Adrenal gland (tissue), 12 donors: ENCODE results near the gene RAF1. TPM values are rescaled to one million over a fixed set of nuclear protein-coding genes. Genes with fewer than 3 reads are reported as not detected.

Source experiments
- DNase-seq, 7 donors: peaks; one replicate each; pipeline ENCODE4 v3.0.0-alpha.2; 2019 to 2020
- H3K27ac ChIP-seq, 5 donors: fragments of 200-600 bp; sonication (generic) in 4 of 5; 1 replicate in 3 of 5; 2 replicates in 2 of 5; pipeline versions ENCODE4 v1.5.1 to v1.8.0; 2016 to 2020; ENCODE audit warnings: mild to moderate bottlenecking in 1 of 5
- H3K27me3 ChIP-seq: fragments of 200-600 bp; 2 replicates; pipeline ENCODE4 v1.8.0; 2021
- H3K36me3 ChIP-seq, 2 donors: fragments of 200-600 bp; replicated peaks in 1 of 2; 1 replicate in 1 of 2; 2 replicates in 1 of 2; pipeline versions ENCODE4 v1.5.1 to v1.8.0; 2018 to 2022
- H3K4me1 ChIP-seq, 2 donors: fragments of 200-600 bp; replicated peaks in 1 of 2; 1 replicate in 1 of 2; 2 replicates in 1 of 2; pipeline versions ENCODE4 v1.5.1 to v1.8.0; 2018 to 2021
- H3K4me3 ChIP-seq, 4 donors: fragments of 200-600 bp; sonication (generic) in 3 of 4; one replicate each; pipeline ENCODE4 v1.5.1; 2016 to 2018
- H3K9me3 ChIP-seq, 3 donors: fragments of 200-600 bp; sonication (generic) in 1 of 3; replicated peaks in 1 of 3; 1 replicate in 2 of 3; 2 replicates in 1 of 3; pipeline versions ENCODE4 v1.5.1 to v1.8.0; 2016 to 2021
- POLR2A ChIP-seq, 2 donors: fragments of 450-650 bp; IDR thresholded peaks; one replicate each; pipeline ENCODE4 v1.6.1; 2017; ENCODE audit warnings: antibody characterized with exemption in 2 of 2, mild to moderate bottlenecking in 2 of 2, moderate library complexity in 1 of 2
- WGBS, 4 donors: extraction: QIAGEN DNeasy Blood & Tissue Kit in 2 of 4; methylation state at CpG; one replicate each; pipeline versions ENCODE4 v1.1.5 to v1.1.7; 2013 to 2017; 5-methylcytosine and 5-hydroxymethylcytosine counted together
- intact Hi-C, 2 donors: fragments of 100-400 bp; cut with DNase I; formaldehyde crosslinking; loops; one replicate each; pipeline versions ENCODE4 v1.14.1 to v1.15.0; 2022 to 2023
- polyA plus RNA-seq, 3 donors: library from polyadenylated mRNA; stranded (reverse); fragments of 200-250 nt in 2 of 3; fragments of 350-450 nt in 1 of 3; fragmentation: Illumina TruSeq in 1 of 3; extraction: RNeasy Lipid Tissue Mini Kit (QIAGEN cat#74804) in 1 of 3; gene quantifications; one replicate each; pipeline ENCODE4 v1.2.3, GENCODE V29; 2013 to 2014
- total RNA-seq, 9 donors: library from RNA; depleted of rRNA in 4 of 9; stranded (reverse); fragments of >200 nt in 4 of 9; fragments of 120-200 nt in 1 of 9; fragmentation: NEBNext Ultra II Directional in 1 of 9; extraction: Animal tissue kit (Norgen Biotek cat#: 25700) in 1 of 9; gene quantifications; one replicate each; pipeline versions ENCODE4 v1.1.0 to v1.2.4, GENCODE V29; 2013 to 2023
- TF ChIP-seq, protein P1 (sequence below), 6 experiments: fragments of 450-650 bp in 4 of 6; fragments of 200-600 bp in 2 of 6; sonication (generic) in 1 of 6; IDR thresholded peaks; 1 replicate in 5 of 6; 2 replicates in 1 of 6; pipeline versions ENCODE4 v1.5.1 to v1.8.0; 2016 to 2021; ENCODE audit warnings: antibody characterized with exemption in 6 of 6, mild to moderate bottlenecking in 2 of 6, moderate library complexity in 1 of 6
- donor health status: healthy with polysubstance abuse.
- donor health status: Bipolar disorder and iron deficiency.
- donor health status: DM: yes; HTN: yes; CAD: no.
- donor health status: DM: no; HTN: no; CAD: no.
- donor health status: DM: no; HTN: no; CAD: no.
- donor health status: DM: yes; HTN: yes; CAD: no.

RAF1 gene
- total and polyA plus RNA-seq, 12 donors = 45.9 to 110 (median 69.4) TPM

DNA sequence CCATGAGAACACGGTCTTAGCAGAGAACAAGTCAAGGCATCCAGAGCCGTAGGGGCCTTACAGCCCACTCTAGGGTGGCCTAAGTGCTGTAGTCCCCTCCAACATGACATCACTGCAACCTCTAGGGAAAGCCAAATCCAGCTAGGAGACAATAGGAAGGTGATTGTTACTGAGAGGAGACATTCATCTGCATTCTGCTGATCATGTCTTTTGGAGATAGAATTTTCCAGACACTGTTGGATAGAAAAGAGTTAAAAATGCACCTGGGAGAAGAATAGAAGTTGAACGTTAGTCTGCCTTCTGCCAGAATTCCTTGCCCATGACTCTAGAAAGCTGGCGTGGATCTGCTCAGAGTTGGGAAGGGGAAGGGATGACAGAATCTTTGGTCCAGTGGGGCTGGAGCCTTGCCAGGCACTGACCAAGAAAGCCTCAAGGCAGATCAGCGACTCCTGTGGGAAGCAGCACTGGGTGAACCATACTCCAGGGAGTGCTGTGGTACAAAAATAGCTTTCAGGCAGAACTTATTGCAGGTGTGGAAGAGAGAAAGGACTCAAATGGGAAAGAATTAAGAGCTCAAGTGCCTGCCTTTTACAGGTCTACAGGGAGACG, 44.8 kb upstream of the RAF1 start:
- no peaks in the 10 kb centered on the region for H3K4me1 ChIP-seq
- no peaks in the 10 kb centered on the region for H3K9me3 ChIP-seq
- no peak overlapping the region for H3K27ac ChIP-seq
- intact Hi-C loops = no loop called here
- no peaks in the 10 kb centered on the region for H3K36me3 ChIP-seq
- no peak overlapping the region for H3K4me3 ChIP-seq
- peak in 5 of 7 donors; percentile 16 to 60 (median 32) for DNase-seq
- TF ChIP-seq, protein P1, sequence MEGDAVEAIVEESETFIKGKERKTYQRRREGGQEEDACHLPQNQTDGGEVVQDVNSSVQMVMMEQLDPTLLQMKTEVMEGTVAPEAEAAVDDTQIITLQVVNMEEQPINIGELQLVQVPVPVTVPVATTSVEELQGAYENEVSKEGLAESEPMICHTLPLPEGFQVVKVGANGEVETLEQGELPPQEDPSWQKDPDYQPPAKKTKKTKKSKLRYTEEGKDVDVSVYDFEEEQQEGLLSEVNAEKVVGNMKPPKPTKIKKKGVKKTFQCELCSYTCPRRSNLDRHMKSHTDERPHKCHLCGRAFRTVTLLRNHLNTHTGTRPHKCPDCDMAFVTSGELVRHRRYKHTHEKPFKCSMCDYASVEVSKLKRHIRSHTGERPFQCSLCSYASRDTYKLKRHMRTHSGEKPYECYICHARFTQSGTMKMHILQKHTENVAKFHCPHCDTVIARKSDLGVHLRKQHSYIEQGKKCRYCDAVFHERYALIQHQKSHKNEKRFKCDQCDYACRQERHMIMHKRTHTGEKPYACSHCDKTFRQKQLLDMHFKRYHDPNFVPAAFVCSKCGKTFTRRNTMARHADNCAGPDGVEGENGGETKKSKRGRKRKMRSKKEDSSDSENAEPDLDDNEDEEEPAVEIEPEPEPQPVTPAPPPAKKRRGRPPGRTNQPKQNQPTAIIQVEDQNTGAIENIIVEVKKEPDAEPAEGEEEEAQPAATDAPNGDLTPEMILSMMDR (IDR thresholded peaks at IDR 0.05) = no peak
- TF ChIP-seq POLR2A (IDR thresholded peaks at IDR 0.05) = no peak
- 67 to 71% (median 69%) methylated on average over 6 of the region's 6 CpGs for WGBS, 4 donors
- H3K27me3 ChIP-seq = no peaks in the 10 kb centered on the region

DNA sequence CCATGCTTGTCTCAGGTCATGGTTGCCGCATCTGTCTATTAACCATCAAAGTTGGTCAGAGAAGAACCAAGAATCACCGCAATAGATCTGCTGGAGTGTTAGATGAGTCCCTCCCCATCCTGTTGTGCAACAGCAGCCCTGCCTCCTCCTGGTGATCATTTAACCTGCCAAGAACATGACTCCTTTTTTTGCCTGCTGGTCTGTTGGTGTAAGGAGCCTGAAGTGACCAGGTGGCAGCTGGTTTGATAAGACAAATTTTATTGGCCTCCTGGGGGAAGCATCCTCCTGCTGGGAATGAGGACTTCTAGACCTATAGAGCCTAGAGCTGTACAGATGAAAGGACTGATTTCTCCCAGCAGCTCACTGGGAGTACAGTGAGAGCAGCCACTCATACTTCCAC, 43.5 kb upstream of the RAF1 start:
- intact Hi-C loops = no loop called here

DNA sequence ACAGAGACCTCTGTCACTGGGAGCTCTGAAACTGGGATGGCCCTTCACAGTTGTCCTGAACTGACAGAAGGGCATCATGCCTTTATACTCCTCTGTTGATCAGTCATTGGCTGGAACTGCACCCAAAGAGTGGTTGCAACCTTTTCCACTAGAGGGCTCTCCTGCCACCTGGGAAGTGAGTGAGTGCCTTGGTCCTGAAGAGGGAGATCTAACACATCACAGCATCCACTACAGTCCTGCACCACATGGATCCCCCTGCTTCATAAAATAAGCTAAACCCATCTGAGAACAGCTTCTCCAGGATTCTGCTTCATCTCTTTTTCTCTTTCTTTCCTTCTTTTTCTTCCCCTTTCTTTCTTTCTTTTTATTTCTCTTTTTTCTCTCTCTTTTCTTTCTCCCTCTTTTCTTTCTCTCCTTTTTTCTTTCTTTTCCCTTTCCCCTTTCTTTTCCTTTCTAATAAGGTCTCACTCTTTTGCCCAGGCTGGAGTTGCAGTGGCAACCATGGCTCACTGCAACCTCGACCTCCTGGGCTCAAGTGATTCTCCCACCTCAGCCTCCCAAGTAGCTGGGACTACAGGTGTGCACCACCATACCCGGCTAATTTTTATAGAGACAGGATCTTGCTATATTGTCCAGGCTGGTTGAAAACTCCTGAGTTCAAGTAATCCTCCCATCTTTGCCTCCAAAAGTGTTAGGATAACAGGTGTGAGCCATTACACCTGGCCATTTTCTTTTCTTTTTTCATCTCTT, 42.8 kb upstream of the RAF1 start:
- TF ChIP-seq POLR2A (IDR thresholded peaks at IDR 0.05) = no peak
- TF ChIP-seq, protein P1 (IDR thresholded peaks at IDR 0.05) = peak; percentile 18 to 78 (median 70)
- Histone ChIP-seq H3K4me3 (no peak overlapping the region), H3K4me1 (no peaks in the 10 kb centered on the region), H3K27ac (no peak overlapping the region), H3K27me3 (no peaks in the 10 kb centered on the region), H3K9me3 (no peaks in the 10 kb centered on the region), H3K36me3 (no peaks in the 10 kb centered on the region)
- intact Hi-C loops = no loop called here
- DNase-seq = peak; percentile 44 to 81 (median 63)
- 76 to 97% (median 82%) methylated on average over 2 of the region's 2 CpGs for WGBS, 4 donors

More for the DNA sequence above, 43.5 kb upstream of the RAF1 start:
- no peak overlapping the region for H3K4me3 ChIP-seq
- DNase-seq = no peak
- TF ChIP-seq, protein P1 (IDR thresholded peaks at IDR 0.05) = no peak
- TF ChIP-seq POLR2A (IDR thresholded peaks at IDR 0.05) = no peak
- H3K4me1 ChIP-seq = no peaks in the 10 kb centered on the region
- no peak overlapping the region for H3K27ac ChIP-seq
- no peaks in the 10 kb centered on the region for H3K36me3 ChIP-seq
- H3K27me3 ChIP-seq = no peaks in the 10 kb centered on the region
- WGBS, 4 donors = 75 to 86% (median 77%) methylated on average over 1 to 2 of the region's 2 CpGs
- H3K9me3 ChIP-seq = no peaks in the 10 kb centered on the region

DNA sequence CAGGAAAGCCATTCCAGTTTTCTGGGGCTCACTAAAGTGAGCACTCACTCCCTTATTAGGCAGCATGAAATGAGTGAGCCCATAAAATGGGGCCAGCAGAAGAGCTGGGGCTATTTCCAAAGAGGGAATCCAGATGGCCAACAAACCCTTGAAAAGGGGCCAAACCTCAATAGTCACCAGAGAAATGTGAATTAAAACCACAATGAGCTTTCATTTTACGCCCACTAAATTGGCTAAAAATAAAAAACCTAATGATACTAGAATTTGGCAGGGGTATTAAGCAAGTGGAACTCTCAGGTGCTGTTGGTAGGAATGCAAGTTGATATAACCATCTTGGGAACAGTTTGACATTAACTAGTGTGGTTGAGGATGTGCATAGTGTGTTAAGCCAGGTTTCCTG, 42.1 kb upstream of the RAF1 start:
- no peak overlapping the region for H3K4me3 ChIP-seq
- intact Hi-C loops = no loop called here
- H3K27me3 ChIP-seq = no peaks in the 10 kb centered on the region
- no peak for TF ChIP-seq POLR2A (IDR thresholded peaks at IDR 0.05)
- TF ChIP-seq, protein P1 (IDR thresholded peaks at IDR 0.05) = no peak
- no peak overlapping the region for H3K27ac ChIP-seq
- WGBS, 4 donors = 64 to 83% (median 77%) methylated on average over 1 of the region's 1 CpG
- no peaks in the 10 kb centered on the region for H3K36me3 ChIP-seq
- no peaks in the 10 kb centered on the region for H3K9me3 ChIP-seq
- DNase-seq = no peak
- H3K4me1 ChIP-seq = no peaks in the 10 kb centered on the region
